Body of pancreas (tissue), 4 donors: ENCODE measurements around the gene EXOSC2. TPM values are rescaled to one million over a fixed set of nuclear protein-coding genes. Genes with fewer than 3 reads are reported as not detected.

ENCODE experiments used
- ATAC-seq: fragments of 150-250 bp; one replicate; pipeline ENCODE4 v1.9.1; 2016
- DNase-seq, 4 donors: peaks; one replicate each; pipeline ENCODE4 v3.0.0-alpha.2; 2019
- H3K27ac ChIP-seq, 4 donors: fragments of 200-600 bp; sonication (generic); 1 replicate in 3 of 4; 2 replicates in 1 of 4; pipeline versions ENCODE4 v1.5.1 to v1.6.1; 2016 to 2019; ENCODE audit warnings: mild to moderate bottlenecking in 1 of 4, mixed read lengths in 1 of 4, moderate library complexity in 1 of 4
- H3K27me3 ChIP-seq, 2 donors: fragments of 200-600 bp; sonication (generic); one replicate each; pipeline ENCODE4 v1.6.0; 2016; ENCODE audit warnings: mild to moderate bottlenecking in 1 of 2
- H3K36me3 ChIP-seq, 2 donors: fragments of 200-600 bp; sonication (generic); replicated peaks in 1 of 2; 2 replicates each; pipeline ENCODE4 v1.5.1; 2016; ENCODE audit warnings: low read depth in 2 of 2; ENCODE audit not compliant: insufficient read depth in 1 of 2
- H3K4me1 ChIP-seq: fragments of 200-600 bp; sonication (generic); one replicate; pipeline ENCODE4 v1.6.0; 2016
- H3K4me3 ChIP-seq, 2 donors: fragments of 200-600 bp; sonication (generic); 1 replicate in 1 of 2; 2 replicates in 1 of 2; pipeline ENCODE4 v1.5.1; 2016 to 2019
- H3K9me3 ChIP-seq, 3 donors: fragments of 200-600 bp; sonication (generic); 1 replicate in 2 of 3; 2 replicates in 1 of 3; pipeline ENCODE4 v1.5.1; 2016
- CTCF ChIP-seq, 7 experiments: fragments of 450-650 bp in 4 of 7; fragments of 200-600 bp in 3 of 7; sonication (generic) in 3 of 7; IDR thresholded peaks; one replicate each; pipeline ENCODE4 v1.5.1; 2016 to 2019; ENCODE audit warnings: antibody characterized with exemption in 7 of 7
- POLR2A ChIP-seq, 3 donors: fragments of 450-650 bp; IDR thresholded peaks; one replicate each; pipeline ENCODE4 v1.6.1; 2016; ENCODE audit warnings: antibody characterized with exemption in 3 of 3, mild to moderate bottlenecking in 2 of 3
- WGBS, 2 donors: methylation state at CpG; one replicate each; pipeline ENCODE4 v1.1.5; 2017; 5-methylcytosine and 5-hydroxymethylcytosine counted together
- intact Hi-C: fragments of 100-400 bp; cut with DNase I; formaldehyde crosslinking; loops from one replicate; pipeline ENCODE4 v1.15.1; 2023
- total RNA-seq, 2 donors: library from RNA; depleted of rRNA; stranded (reverse); fragments of >200 nt; gene quantifications; one replicate each; pipeline ENCODE4 v1.1.0, GENCODE V29; 2016

Gene EXOSC2
- total RNA-seq, 2 donors from 2014 or later, result 12.2 to 17.1 TPM

GRCh38 chr9:130736834-130737233 is 43.3 kb downstream of the EXOSC2 start:
- no peaks in the 10 kb centered on the region for H3K36me3 ChIP-seq
- ATAC-seq (no peak), DNase-seq (no peak)
- 88 to 94% methylated on average over 1 of the region's 1 CpG for WGBS, 2 donors
- intact Hi-C loops, result no loop called here
- H3K4me3 ChIP-seq, result no peak overlapping the region
- TF ChIP-seq POLR2A (IDR thresholded peaks at IDR 0.05), result no peak
- no peaks in the 10 kb centered on the region for H3K27me3 ChIP-seq
- H3K4me1 ChIP-seq, result peaks cover 37% of the 10 kb centered on the region
- no peaks in the 10 kb centered on the region for H3K9me3 ChIP-seq
- H3K27ac ChIP-seq, result no peak overlapping the region

DNA sequence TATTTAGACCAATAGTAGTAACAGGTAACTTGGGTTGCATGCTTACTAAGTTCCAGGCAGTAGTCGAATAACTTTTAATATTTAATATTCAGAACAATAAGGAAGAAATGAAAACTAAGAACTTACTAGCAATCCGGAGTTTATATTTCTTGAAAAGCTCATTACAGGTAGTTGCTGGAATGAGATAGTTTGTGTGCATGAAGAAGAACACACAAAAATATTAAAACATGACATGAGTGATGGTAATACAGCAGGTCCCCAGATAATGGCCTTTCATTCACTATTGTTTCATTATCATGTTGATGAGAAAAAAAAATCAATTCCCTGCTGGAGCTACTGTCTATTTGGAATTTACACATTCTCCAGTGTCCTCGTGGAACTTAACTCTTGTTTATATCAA is 44.7 kb downstream of the EXOSC2 start:
- Histone ChIP-seq H3K27ac (no peak overlapping the region), H3K4me1 (peaks cover 23% of the 10 kb centered on the region), H3K9me3 (no peaks in the 10 kb centered on the region), H3K36me3 (no peaks in the 10 kb centered on the region), H3K27me3 (no peaks in the 10 kb centered on the region), H3K4me3 (no peak overlapping the region)
- DNase-seq (no peak), ATAC-seq (no peak)
- WGBS, 2 donors, result 54 to 74% methylated on average over 3 of the region's 3 CpGs
- intact Hi-C loops, result no loop called here
- TF ChIP-seq POLR2A (IDR thresholded peaks at IDR 0.05) (no peak), CTCF (IDR thresholded peaks at IDR 0.05) (no peak)

- ATAC-seq, result no peak
- intact Hi-C loops, result no loop called here
- WGBS, 2 donors, result 95 to 98% methylated on average over 4 of the region's 4 CpGs
Measured at GRCh38 chr9:130739081-130739480, 45.5 kb downstream of the EXOSC2 start.

GRCh38 chr9:130740218-130741023 is 46.8 kb downstream of the EXOSC2 start:
- Histone ChIP-seq H3K27me3 (no peaks in the 10 kb centered on the region), H3K4me3 (no peak overlapping the region), H3K9me3 (no peaks in the 10 kb centered on the region), H3K27ac (peak overlapping the region in 2 of 4 donors; percentile 51 to 53), H3K36me3 (no peaks in the 10 kb centered on the region), H3K4me1 (peaks cover 17% of the 10 kb centered on the region)
- peak; percentile 83 for ATAC-seq
- peak; percentile 74 to 80 (median 76) for DNase-seq
- intact Hi-C loops, result no loop called here
- no peak for TF ChIP-seq POLR2A (IDR thresholded peaks at IDR 0.05)
- TF ChIP-seq CTCF (IDR thresholded peaks at IDR 0.05), result no peak
- 48 to 55% methylated on average over 11 of the region's 11 CpGs for WGBS, 2 donors

More at GRCh38 chr9:130739081-130739480, 45.5 kb downstream of the EXOSC2 start:
- Histone ChIP-seq H3K4me3 (no peak overlapping the region), H3K27me3 (no peaks in the 10 kb centered on the region), H3K9me3 (no peaks in the 10 kb centered on the region), H3K4me1 (peaks cover 17% of the 10 kb centered on the region), H3K27ac (no peak overlapping the region), H3K36me3 (no peaks in the 10 kb centered on the region)
- no peak for DNase-seq
- TF ChIP-seq CTCF (IDR thresholded peaks at IDR 0.05), result no peak
- no peak for TF ChIP-seq POLR2A (IDR thresholded peaks at IDR 0.05)

GRCh38 chr9:130741024-130741305 is 47.4 kb downstream of the EXOSC2 start:
- 80 to 90% methylated on average over 1 to 3 of the region's 3 CpGs for WGBS, 2 donors
- DNase-seq, result no peak
- H3K4me1 ChIP-seq, result peaks cover 17% of the 10 kb centered on the region
- no peaks in the 10 kb centered on the region for H3K36me3 ChIP-seq
- H3K9me3 ChIP-seq, result no peaks in the 10 kb centered on the region
- ATAC-seq, result no peak
- intact Hi-C loops, result no loop called here
- H3K27me3 ChIP-seq, result no peaks in the 10 kb centered on the region
- H3K27ac ChIP-seq, result peak overlapping the region in 2 of 4 donors; percentile 29 to 51
- no peak overlapping the region for H3K4me3 ChIP-seq
- TF ChIP-seq CTCF (IDR thresholded peaks at IDR 0.05), result no peak
- no peak for TF ChIP-seq POLR2A (IDR thresholded peaks at IDR 0.05)
